IMR-90 (cell line): Measurements from ENCODE around the gene PTPRK. TPM values are rescaled to one million over a fixed set of nuclear protein-coding genes. Genes with fewer than 3 reads are reported as not detected.

Source experiments
- ATAC-seq: fragments of 200-7000 bp; cut with Tn5 transposase; 2 replicates; pipeline ENCODE4 v1.9.1; 2020; ENCODE audit warnings: low read depth, mild to moderate bottlenecking, moderate library complexity
- BruUV-seq: library from RNA; stranded (reverse); fragments of 400-500 nt; replicated peaks from 2 replicates; lab custom pipeline; 2021; lab: Mats Ljungman, UMichigan
- CTCF ChIA-PET: fragments of 300-600 bp; formaldehyde crosslinking; extraction: SDS; loops from one replicate; lab custom pipeline; 2021; ENCODE audit warnings: antibody characterized with exemption; lab: Yijun Ruan, JAX
- POLR2A ChIA-PET: fragments of 300-600 bp; sonication (Branson Sonifier 250); formaldehyde crosslinking; loops from one replicate; lab custom pipeline; 2022; ENCODE audit warnings: antibody characterized with exemption; ENCODE audit not compliant: unreplicated experiment; lab: Charles Lee
- DNase-seq: peaks from one replicate; pipeline ENCODE4 v3.0.0; 2013
- H2AFZ ChIP-seq: replicated peaks from 2 replicates; pipeline ENCODE3; 2013; ENCODE audit warnings: low read length, mild to moderate bottlenecking; ENCODE audit not compliant: poor library complexity
- H2AK5ac ChIP-seq: 2 replicates; pipeline ENCODE4 v1.6.1; 2013; ENCODE audit warnings: low read depth, low read length, inconsistent platforms
- H2AK9ac ChIP-seq: replicated peaks from 2 replicates; pipeline ENCODE3; 2013; ENCODE audit warnings: mild to moderate bottlenecking, low read depth, low read length, moderate library complexity; ENCODE audit not compliant: poor library complexity
- H2BK120ac ChIP-seq: 2 replicates; pipeline ENCODE4 v1.6.1; 2013; ENCODE audit warnings: low read depth, low read length, inconsistent platforms
- H2BK15ac ChIP-seq: 3 replicates; pipeline ENCODE4 v1.6.1; 2013; ENCODE audit warnings: low read depth, low read length, inconsistent platforms
- H2BK20ac ChIP-seq: 2 replicates; pipeline ENCODE4 v1.6.1; 2013; ENCODE audit warnings: low read depth, mild to moderate bottlenecking, inconsistent platforms, low read length, moderate library complexity
- H2BK5ac ChIP-seq: 2 replicates; pipeline ENCODE4 v1.6.1; 2013; ENCODE audit warnings: mild to moderate bottlenecking, low read depth, low read length, inconsistent platforms; ENCODE audit not compliant: poor library complexity, severe bottlenecking
- H3K14ac ChIP-seq: replicated peaks from 2 replicates; pipeline ENCODE4 v1.6.1; 2013; ENCODE audit warnings: low read depth, low read length, inconsistent platforms
- H3K18ac ChIP-seq: 2 replicates; pipeline ENCODE4 v1.6.1; 2013; ENCODE audit warnings: low read depth, low read length, control low read depth
- H3K23ac ChIP-seq: 2 replicates; pipeline ENCODE4 v1.6.1; 2013; ENCODE audit warnings: low read depth, low read length, inconsistent platforms
- H3K27ac ChIP-seq: 2 replicates; pipeline ENCODE4 v1.5.1; 2013; ENCODE audit warnings: mild to moderate bottlenecking, control low read depth, low read length; ENCODE audit not compliant: insufficient read depth
- H3K27me3 ChIP-seq: 2 replicates; pipeline ENCODE4 v1.6.1; 2013; ENCODE audit warnings: low read length; ENCODE audit not compliant: control insufficient read depth, insufficient read depth
- H3K36me3 ChIP-seq: 2 replicates; pipeline ENCODE4 v1.6.1; 2013; ENCODE audit warnings: low read length, mixed read lengths; ENCODE audit not compliant: control insufficient read depth, insufficient read depth
- H3K4ac ChIP-seq: 2 replicates; pipeline ENCODE4 v1.6.1; 2013; ENCODE audit warnings: low read depth, low read length, inconsistent platforms
- H3K4me1 ChIP-seq: 2 replicates; pipeline ENCODE4 v1.6.1; 2013; ENCODE audit warnings: low read length, mixed read lengths; ENCODE audit not compliant: control insufficient read depth, insufficient read depth
- H3K4me2 ChIP-seq: 2 replicates; pipeline ENCODE4 v1.6.1; 2013; ENCODE audit warnings: low read depth, mild to moderate bottlenecking, control low read depth, low read length, moderate library complexity
- H3K4me3 ChIP-seq: 2 replicates; pipeline ENCODE4 v1.5.1; 2013; ENCODE audit warnings: low read depth, mild to moderate bottlenecking, control low read depth, low read length, moderate library complexity; ENCODE audit not compliant: insufficient read depth
- H3K56ac ChIP-seq: 2 replicates; pipeline ENCODE4 v1.6.1; 2013; ENCODE audit warnings: low read length, inconsistent platforms; ENCODE audit not compliant: insufficient read depth; ENCODE audit errors: extremely low read depth
- H3K79me1 ChIP-seq, 2 experiments: 2 replicates each; pipeline ENCODE4 v1.6.1; 2013; ENCODE audit warnings: low read length in 2 of 2, inconsistent platforms in 1 of 2, low read depth in 1 of 2
- H3K9ac ChIP-seq: 2 replicates; pipeline ENCODE4 v1.6.1; 2013; ENCODE audit warnings: low read depth, low read length, control low read depth
- H3K9me1 ChIP-seq: 2 replicates; pipeline ENCODE4 v1.6.1; 2013; ENCODE audit warnings: low read length, inconsistent platforms; ENCODE audit not compliant: insufficient read depth
- H3K9me3 ChIP-seq: 2 replicates; pipeline ENCODE4 v1.6.1; 2013; ENCODE audit warnings: low read length; ENCODE audit not compliant: control insufficient read depth, insufficient read depth
- H4K20me1 ChIP-seq: 2 replicates; pipeline ENCODE4 v1.6.1; 2013; ENCODE audit warnings: low read length, inconsistent platforms; ENCODE audit not compliant: insufficient read depth
- H4K5ac ChIP-seq: 2 replicates; pipeline ENCODE4 v1.6.1; 2013; ENCODE audit warnings: mild to moderate bottlenecking, low read depth, low read length, control low read depth
- H4K8ac ChIP-seq, 2 experiments: 2 replicates each; pipeline ENCODE4 v1.6.1; 2013; ENCODE audit warnings: low read depth in 2 of 2, low read length in 2 of 2, control low read depth in 1 of 2, inconsistent platforms in 1 of 2
- H4K91ac ChIP-seq: 2 replicates; pipeline ENCODE4 v1.6.1; 2013; ENCODE audit warnings: low read depth, low read length, inconsistent platforms; ENCODE audit not compliant: insufficient read depth
- CEBPB ChIP-seq: IDR thresholded peaks from 2 replicates; pipeline ENCODE4 v1.6.1; 2012; ENCODE audit warnings: low read depth, low read length, improper control_type of control experiment
- CHD1 ChIP-seq: IDR thresholded peaks from 2 replicates; pipeline ENCODE4 v1.6.1; 2012; ENCODE audit warnings: low read depth, low read length, improper control_type of control experiment
- ELK1 ChIP-seq: fragments of 150-350 bp; IDR thresholded peaks from 2 replicates; pipeline ENCODE4 v1.6.1; 2016; ENCODE audit warnings: low read depth, mild to moderate bottlenecking, low read length, moderate library complexity, borderline replicate concordance
- FOS ChIP-seq: fragments of 150-350 bp; IDR thresholded peaks from 2 replicates; pipeline ENCODE4 v1.6.1; 2016; ENCODE audit warnings: low read depth, low read length
- MAFK ChIP-seq: IDR thresholded peaks from 2 replicates; pipeline ENCODE4 v1.6.1; 2012; ENCODE audit warnings: low read depth, low read length, improper control_type of control experiment
- MAZ ChIP-seq: IDR thresholded peaks from 2 replicates; pipeline ENCODE4 v1.6.1; 2012; ENCODE audit warnings: low read depth, mild to moderate bottlenecking, low read length, improper control_type of control experiment, moderate library complexity, borderline replicate concordance
- NFE2L2 ChIP-seq: fragments of 150-350 bp; IDR thresholded peaks from 2 replicates; pipeline ENCODE4 v1.6.1; 2016; ENCODE audit warnings: low read depth, mild to moderate bottlenecking, low read length
- POLR2A ChIP-seq: IDR thresholded peaks from 2 replicates; pipeline ENCODE4 v1.6.1; 2012; ENCODE audit warnings: mild to moderate bottlenecking, low read depth, low read length
- RAD21 ChIP-seq: IDR thresholded peaks from 2 replicates; pipeline ENCODE4 v1.6.1; 2012; ENCODE audit warnings: low read length, improper control_type of control experiment
- RCOR1 ChIP-seq: IDR thresholded peaks from 2 replicates; pipeline ENCODE4 v1.6.1; 2012; ENCODE audit warnings: mild to moderate bottlenecking, low read length, improper control_type of control experiment; ENCODE audit not compliant: insufficient replicate concordance
- RFX5 ChIP-seq: IDR thresholded peaks from 2 replicates; pipeline ENCODE4 v1.8.0; 2012; ENCODE audit warnings: low read depth, mild to moderate bottlenecking, low read length, moderate library complexity
- SMC3 ChIP-seq: fragments of 150-350 bp; IDR thresholded peaks from 2 replicates; pipeline ENCODE4 v1.6.1; 2016; ENCODE audit warnings: low read depth, mild to moderate bottlenecking, antibody characterized with exemption, low read length, moderate library complexity
- WGBS, 2 experiments: methylation state at CpG; one replicate each; pipeline versions ENCODE4 v1.1.5 to v1.1.7; 2013; ENCODE audit warnings: missing lambda C conversion rate in 2 of 2; ENCODE audit not compliant: insufficient read length in 1 of 2; ENCODE audit errors: extremely low coverage in 2 of 2; 5-methylcytosine and 5-hydroxymethylcytosine counted together
- dilution Hi-C: fragments of 300-500 bp; cut with HindIII; formaldehyde crosslinking; loops from one replicate; pipeline ENCODE4 v1.14.3; 2018; ENCODE audit warnings: low sequenced_read_pairs; ENCODE audit not compliant: unreplicated experiment
- in situ Hi-C: fragments of 300-500 bp; cut with MboI; formaldehyde crosslinking; loops from 3 replicates; pipeline ENCODE4 v1.14.3; 2019; ENCODE audit warnings: low sequenced_read_pairs, inconsistent platforms, mixed read lengths
- intact Hi-C: fragments of 100-400 bp; cut with micrococcal nuclease; formaldehyde crosslinking; loops from 2 replicates; pipeline ENCODE4 v1.10.0; 2022
- polyA plus RNA-seq, 3 experiments: library from polyadenylated mRNA; depleted of rRNA; stranded (reverse); fragments of >200 nt; gene quantifications; 2 replicates each; pipeline ENCODE4 v1.2.3, GENCODE V29; 2012; ENCODE audit warnings: low replicate concordance in 1 of 3
- total RNA-seq: library from RNA; depleted of rRNA; stranded (reverse); fragments of >200 nt; gene quantifications from 2 replicates; pipeline ENCODE4 v1.2.3, GENCODE V29; 2012
- TF ChIP-seq, protein P1 (sequence below): fragments of 150-350 bp; IDR thresholded peaks from 2 replicates; pipeline ENCODE4 v1.6.1; 2017; ENCODE audit warnings: mild to moderate bottlenecking, antibody characterized with exemption, low read length, low read depth
- TF ChIP-seq, protein P2 (sequence below): conservative IDR thresholded peaks from 2 replicates; pipeline ENCODE4 v1.5.1; 2012; ENCODE audit warnings: mild to moderate bottlenecking, low read depth, low read length, improper control_type of control experiment

The PTPRK gene
- total and polyA plus RNA-seq, 2 of the 4 experiments (the other 2 are of a cell fraction), result 18.0 to 80.8 TPM

GRCh38 chr6:128527375-128527774 is 7.0 kb upstream of the PTPRK start:
- DNase-seq, result no peak
- Histone ChIP-seq H2BK5ac (no peak overlapping the region), H4K20me1 (no peaks in the 10 kb centered on the region), H2AFZ (no peak overlapping the region), H2BK120ac (no peak overlapping the region), H3K9me3 (no peaks in the 10 kb centered on the region), H3K4ac (no peak overlapping the region), H3K9ac (no peak overlapping the region), H2BK15ac (no peak overlapping the region), H2AK5ac (no peak overlapping the region), H2AK9ac (no peak overlapping the region), H3K18ac (no peak overlapping the region), H4K8ac (no peak overlapping the region), H3K27me3 (no peaks in the 10 kb centered on the region), H3K27ac (no peak overlapping the region), H3K4me3 (no peak overlapping the region), H3K9me1 (no peaks in the 10 kb centered on the region), H3K56ac (no peak overlapping the region), H3K4me1 (no peaks in the 10 kb centered on the region), H3K23ac (no peak overlapping the region), H4K91ac (no peak overlapping the region), H3K79me1 (no peaks in the 10 kb centered on the region), H3K14ac (no peak overlapping the region), H3K36me3 (no peaks in the 10 kb centered on the region), H4K5ac (no peak overlapping the region), H2BK20ac (no peak overlapping the region), H3K4me2 (no peak overlapping the region)
- ChIA-PET POLR2A (no interaction called here), CTCF (no interaction called here)
- TF ChIP-seq RAD21 (no peak), FOS (no peak), CEBPB (no peak), POLR2A (no peak), RFX5 (no peak), ELK1 (no peak), NFE2L2 (no peak), CHD1 (no peak), SMC3 (no peak), MAZ (no peak), RCOR1 (no peak), MAFK (no peak)
- TF ChIP-seq, protein P1, sequence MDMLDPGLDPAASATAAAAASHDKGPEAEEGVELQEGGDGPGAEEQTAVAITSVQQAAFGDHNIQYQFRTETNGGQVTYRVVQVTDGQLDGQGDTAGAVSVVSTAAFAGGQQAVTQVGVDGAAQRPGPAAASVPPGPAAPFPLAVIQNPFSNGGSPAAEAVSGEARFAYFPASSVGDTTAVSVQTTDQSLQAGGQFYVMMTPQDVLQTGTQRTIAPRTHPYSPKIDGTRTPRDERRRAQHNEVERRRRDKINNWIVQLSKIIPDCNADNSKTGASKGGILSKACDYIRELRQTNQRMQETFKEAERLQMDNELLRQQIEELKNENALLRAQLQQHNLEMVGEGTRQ, result no peak
- TF ChIP-seq, protein P2, sequence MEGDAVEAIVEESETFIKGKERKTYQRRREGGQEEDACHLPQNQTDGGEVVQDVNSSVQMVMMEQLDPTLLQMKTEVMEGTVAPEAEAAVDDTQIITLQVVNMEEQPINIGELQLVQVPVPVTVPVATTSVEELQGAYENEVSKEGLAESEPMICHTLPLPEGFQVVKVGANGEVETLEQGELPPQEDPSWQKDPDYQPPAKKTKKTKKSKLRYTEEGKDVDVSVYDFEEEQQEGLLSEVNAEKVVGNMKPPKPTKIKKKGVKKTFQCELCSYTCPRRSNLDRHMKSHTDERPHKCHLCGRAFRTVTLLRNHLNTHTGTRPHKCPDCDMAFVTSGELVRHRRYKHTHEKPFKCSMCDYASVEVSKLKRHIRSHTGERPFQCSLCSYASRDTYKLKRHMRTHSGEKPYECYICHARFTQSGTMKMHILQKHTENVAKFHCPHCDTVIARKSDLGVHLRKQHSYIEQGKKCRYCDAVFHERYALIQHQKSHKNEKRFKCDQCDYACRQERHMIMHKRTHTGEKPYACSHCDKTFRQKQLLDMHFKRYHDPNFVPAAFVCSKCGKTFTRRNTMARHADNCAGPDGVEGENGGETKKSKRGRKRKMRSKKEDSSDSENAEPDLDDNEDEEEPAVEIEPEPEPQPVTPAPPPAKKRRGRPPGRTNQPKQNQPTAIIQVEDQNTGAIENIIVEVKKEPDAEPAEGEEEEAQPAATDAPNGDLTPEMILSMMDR, result no peak
- dilution Hi-C loops, result no loop called here
- BruUV-seq, result no TSS peak
- in situ Hi-C loops, result loop anchor here (10.0 kb wide), 1 partner anchor 197 kb away; no protein-coding TSS in a partner anchor
- intact Hi-C loops, result loop anchor here (10.0 kb wide), 1 partner anchor 357 kb away; the partner anchor contains the start of gene LAMA2
- WGBS, 2 experiments, result no CpG with 5 or more reads among the region's 1 CpG
- peak; percentile 21; the same call in 1 of the 2 replicates for ATAC-seq
